B cell (primary cell): ENCODE data around the gene ZNF586.

Experiments used
- CTCF ChIP-seq: fragments of 200-600 bp; IDR thresholded peaks from one replicate; pipeline ENCODE4 v1.8.0; 2022; ENCODE audit warnings: antibody characterized with exemption, mild to moderate bottlenecking
- EZH2 ChIP-seq: IDR thresholded peaks from 2 replicates; pipeline ENCODE4 v1.6.1; 2012; ENCODE audit warnings: borderline replicate concordance, low read depth, mild to moderate bottlenecking, moderate library complexity, low read length; ENCODE audit not compliant: insufficient read depth, poor library complexity, severe bottlenecking

- TF ChIP-seq CTCF (no peak), EZH2 (no peak)
These were observed 11.5 kb upstream of the ZNF586 start for GRCh38 chr19:57757941-57758340.
